Activated naive CD4-positive, alpha-beta T cell treated with anti-CD3 and anti-CD28 coated beads, Interleukin-2, amount 50 U/mL, for 16 hours (primary cell): ENCODE measurements around the gene ABI3BP.
"Not testable (repeated sequence)": the region's sequence is repeated elsewhere in the genome, so short reads cannot be mapped to it uniquely, and the experiment has no call there.

Experiments used
- DNase-seq: peaks from one replicate; pipeline ENCODE4 v3.0.0-alpha.2; 2020

Gene ABI3BP

GRCh38 chr3:100982710-100983109 lies 10.5 kb downstream of the ABI3BP start:
- no peak for DNase-seq

DNA sequence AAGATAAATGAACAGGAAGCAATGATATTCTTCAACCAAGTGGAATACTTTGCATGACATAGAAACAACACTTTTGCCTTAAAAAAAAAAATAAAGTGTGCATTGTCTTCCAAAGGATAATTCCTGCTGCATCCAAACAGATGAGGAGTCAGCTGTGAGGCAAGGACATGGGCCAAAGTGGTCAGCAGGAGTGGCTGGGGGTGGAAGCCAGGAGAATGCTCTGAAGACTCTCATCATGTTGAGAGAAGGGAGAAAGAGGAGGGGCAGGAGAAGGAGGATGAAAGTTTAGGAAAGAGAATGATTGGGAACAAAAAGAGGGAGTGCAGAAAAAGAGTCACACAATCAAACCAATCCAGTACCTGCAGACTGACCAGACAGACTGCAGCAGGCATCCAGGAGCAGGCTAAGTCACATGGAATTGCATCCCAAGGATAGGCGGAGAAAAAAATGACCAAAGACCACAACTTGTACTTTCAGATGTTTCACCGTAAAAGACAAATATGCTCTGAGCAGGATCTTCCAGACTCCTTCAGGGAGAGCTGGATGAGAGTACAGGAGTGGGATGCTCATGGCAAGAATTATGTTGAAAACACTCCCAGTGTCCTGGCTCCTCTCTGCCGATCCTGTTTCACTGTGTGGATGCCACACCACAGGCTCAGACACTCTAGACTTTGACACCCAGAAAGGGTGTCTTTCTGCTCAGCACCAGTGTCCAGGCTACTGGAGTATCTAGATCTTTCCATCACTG lies 11.9 kb downstream of the ABI3BP start:
- no peak for DNase-seq

GRCh38 chr3:100978011-100978659 lies 15.1 kb downstream of the ABI3BP start:
- DNase-seq = no peak

GRCh38 chr3:100976611-100977010 lies 16.6 kb downstream of the ABI3BP start:
- no peak for DNase-seq

DNA sequence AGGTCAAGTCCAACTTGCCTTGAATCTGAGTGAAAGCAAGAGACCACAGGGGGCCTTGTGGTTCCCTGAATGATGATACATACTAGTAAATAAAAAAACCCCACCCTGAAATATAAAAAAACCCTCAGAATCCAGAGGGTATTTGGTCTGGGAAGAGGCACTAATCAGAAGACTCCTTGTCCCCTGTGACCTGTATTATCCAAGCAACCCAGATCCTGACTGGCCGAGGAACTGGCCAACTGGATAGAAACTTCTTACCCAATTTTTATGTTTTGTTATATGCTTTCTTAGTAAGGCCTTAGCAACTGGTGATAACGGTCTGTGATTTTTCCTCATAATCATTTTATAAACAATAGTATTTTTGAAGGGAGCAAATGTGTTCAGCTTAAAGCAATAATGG lies 17.5 kb downstream of the ABI3BP start:
- no peak for DNase-seq

- no peak for DNase-seq
Measured at GRCh38 chr3:100973594-100973993, 19.6 kb downstream of the ABI3BP start.

GRCh38 chr3:100972867-100973266 lies 20.4 kb downstream of the ABI3BP start:
- no peak for DNase-seq

DNA sequence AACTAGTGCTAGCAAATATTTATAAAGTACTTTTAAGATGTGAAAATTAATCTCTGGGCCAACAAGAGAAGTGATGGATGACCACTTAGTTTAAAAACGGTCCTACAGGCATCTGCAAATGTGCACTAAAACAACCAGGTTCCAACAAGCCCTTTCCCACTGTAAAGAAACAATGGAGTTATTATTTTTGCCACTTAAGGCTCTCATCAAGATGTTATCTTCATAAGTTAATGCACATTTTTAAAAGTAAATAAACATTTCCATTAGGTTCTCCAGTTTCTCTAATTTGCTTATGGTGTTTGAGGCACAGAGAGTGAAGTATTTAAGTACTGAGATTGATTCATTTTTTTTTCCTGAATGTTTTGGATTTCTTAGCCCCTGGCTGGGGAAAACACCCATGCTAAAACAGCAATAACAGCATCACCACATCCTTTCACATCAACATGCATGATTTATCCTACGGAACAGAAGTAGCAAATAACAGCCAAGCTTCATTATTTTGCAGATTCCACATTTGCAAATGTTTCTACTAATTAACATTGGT lies 20.8 kb downstream of the ABI3BP start:
- no peak for DNase-seq

- DNase-seq = no peak
Measured at GRCh38 chr3:100971798-100972197, 21.4 kb downstream of the ABI3BP start.

- no peak for DNase-seq
Measured at GRCh38 chr3:100970477-100970990, 22.7 kb downstream of the ABI3BP start.

GRCh38 chr3:100968932-100969906 lies 24.0 kb downstream of the ABI3BP start:
- DNase-seq = no peak

DNA sequence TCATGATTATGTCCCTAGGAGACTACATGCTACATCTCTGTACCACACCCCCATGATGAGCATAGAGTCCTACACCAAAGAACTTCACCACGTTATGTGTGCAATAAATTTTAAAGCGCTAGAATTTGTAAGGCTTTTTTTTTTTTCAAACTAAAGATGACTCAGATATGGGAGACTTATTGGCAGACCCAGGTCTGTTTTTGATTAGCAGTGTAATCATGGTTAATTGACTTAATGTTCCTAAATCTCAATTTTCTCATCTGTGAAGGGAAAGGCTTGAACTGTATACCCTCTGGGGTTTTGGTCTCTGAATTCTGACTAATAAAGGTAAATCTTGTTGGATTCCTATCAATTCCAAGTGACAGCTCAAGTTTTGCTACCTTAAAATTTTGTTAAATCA lies 26.4 kb downstream of the ABI3BP start:
- DNase-seq = no peak

GRCh38 chr3:100966049-100966491 lies 27.2 kb downstream of the ABI3BP start:
- DNase-seq = no peak

DNA sequence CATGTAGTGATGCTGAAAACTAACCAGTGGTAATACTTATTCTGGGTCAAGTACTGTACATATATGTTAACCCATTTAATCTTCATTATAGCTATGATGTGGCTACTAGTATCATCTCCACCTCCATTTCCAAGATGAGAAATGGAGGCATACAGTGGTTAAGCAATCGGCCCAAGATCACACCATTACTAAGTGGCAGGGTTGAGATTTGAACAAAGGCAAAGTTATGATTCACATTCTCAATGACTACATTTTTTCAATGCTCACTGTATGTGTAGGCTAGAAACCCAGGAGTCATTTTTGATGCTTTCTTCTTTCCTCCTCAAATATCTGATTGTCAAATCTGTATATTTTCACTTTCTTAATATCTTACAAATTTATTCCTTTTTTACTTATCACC lies 30.2 kb downstream of the ABI3BP start:
- DNase-seq = no peak

GRCh38 chr3:100957261-100957986 lies 35.8 kb downstream of the ABI3BP start:
- DNase-seq = no peak

- no peak for DNase-seq
Measured at GRCh38 chr3:100956276-100956675, 36.9 kb downstream of the ABI3BP start.

DNA sequence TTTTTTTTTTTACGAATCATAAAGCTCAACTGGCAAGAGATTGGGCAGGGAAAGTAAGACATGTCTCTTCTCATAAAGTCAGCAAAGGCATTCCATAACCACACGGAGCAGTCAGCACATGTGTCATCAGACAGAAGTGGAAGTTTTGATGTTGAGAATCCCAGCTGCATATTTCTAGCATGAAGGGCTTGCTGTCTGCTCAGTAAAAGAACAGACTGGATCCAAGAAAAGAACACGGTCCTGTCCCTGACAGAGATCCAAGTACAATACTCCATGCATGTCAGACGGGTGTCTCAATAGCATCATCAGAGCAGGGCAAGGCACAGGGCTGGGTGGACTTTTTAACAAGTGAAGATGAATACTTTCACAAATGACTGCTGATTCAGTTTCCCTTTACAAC lies 38.2 kb downstream of the ABI3BP start:
- DNase-seq = no peak

DNA sequence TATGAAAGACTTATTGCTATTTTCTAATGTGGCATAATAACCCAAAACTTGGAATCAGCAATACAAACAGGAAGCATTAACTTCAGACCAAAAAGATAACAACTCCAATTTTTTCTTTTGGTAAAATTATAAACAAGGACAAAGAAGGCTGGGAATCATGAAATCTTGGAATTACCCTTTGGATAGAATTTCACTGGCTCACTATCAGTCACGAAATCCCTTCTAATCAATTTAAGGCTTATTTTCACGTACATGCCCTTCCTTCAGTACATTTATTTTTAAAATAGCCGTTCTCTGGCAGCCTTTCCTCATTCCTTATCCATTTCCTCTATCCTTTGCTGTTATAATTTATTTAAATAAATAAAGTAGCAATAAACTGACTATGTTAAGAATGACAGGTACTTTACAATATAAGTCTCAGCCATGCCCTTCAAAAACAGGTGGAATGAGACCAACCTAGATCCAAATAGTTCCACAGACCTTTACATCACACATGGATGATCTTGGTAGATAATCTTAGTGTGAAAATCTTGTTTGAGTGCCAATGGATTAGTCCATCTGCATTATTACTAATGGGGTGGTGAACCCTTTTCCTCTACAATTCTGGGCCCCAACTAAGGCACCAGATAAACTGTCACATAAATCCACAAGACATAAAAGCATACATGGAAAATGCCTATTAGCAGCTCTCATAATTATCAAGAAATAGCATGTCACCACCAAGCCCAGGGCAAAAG lies 38.9 kb downstream of the ABI3BP start:
- DNase-seq = no peak

GRCh38 chr3:100953103-100953502 lies 40.1 kb downstream of the ABI3BP start:
- DNase-seq = no peak

GRCh38 chr3:100947119-100947518 lies 46.1 kb downstream of the ABI3BP start:
- DNase-seq = no peak

GRCh38 chr3:100946096-100946495 lies 47.1 kb downstream of the ABI3BP start:
- not testable (repeated sequence) for DNase-seq
